HG03025 (cell line): ENCODE measurements around the gene AFAP1L2.

Source experiments
- ATAC-seq: cut with Tn5 transposase; IDR thresholded peaks from one replicate; pipeline ENCODE4 v1.9.1; 2021; ENCODE audit warnings: mild to moderate bottlenecking, moderate library complexity; ENCODE audit not compliant: unreplicated experiment, low FRiP score

AFAP1L2 gene

DNA sequence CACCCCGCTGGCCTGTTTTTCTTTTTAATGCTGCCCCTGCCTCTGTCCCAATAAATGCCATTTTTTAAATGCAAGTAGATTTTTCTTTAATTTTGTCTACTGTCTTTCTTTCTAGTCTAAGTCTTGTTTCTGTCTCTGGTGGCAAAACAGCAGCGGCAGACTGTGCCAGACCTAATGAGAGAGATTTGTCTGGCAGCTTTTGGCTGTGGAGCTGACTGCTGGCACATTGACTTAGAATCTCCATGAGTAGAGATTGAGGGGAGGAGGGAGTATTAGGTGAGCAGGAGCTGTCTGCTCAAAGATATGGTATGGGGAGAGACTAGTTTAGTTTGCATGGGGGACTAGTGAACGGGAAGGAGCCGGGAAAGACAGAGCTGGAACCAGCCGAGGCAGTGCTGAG, 152.2 kb downstream of the AFAP1L2 start:
- no peak for ATAC-seq

DNA sequence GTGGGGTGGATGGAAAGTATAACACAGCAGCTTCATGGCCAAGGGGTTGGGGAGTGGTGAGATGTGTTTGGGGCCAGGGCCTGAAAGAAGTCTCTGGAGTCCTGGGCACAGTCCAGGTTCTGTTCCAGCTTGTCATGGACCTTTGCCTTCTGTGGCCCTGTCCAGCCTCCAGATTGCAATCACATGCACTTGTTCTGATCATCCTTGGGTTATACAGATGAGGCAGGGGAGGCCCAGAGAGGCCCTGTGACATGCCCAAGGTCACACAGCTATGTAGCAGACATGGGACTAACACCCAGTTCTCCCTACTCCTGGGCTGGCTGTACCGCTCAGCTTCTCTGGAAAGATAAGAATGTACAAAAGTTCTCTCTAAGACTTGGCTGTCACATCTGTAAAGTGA, 153.6 kb downstream of the AFAP1L2 start:
- no peak for ATAC-seq

DNA sequence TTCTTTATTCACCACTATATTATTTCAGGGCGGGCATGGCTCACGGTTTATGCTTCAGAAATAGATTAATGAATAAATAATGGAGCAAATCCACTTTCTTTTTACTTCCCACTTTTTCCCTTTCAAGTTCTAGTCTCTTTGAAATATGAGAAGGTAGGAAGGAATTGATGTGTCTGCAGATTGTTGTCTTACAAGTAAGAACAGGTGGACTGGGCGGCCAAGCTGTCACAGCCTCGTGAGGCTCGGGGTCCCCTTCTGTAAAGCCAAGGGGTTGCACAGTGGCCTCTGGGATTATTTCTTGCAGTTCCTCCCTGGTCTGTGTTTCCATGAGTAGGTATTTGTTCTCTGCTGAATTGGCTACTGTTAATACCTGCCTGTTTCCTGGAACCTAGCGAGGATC, 154.1 kb downstream of the AFAP1L2 start:
- ATAC-seq: no peak

DNA sequence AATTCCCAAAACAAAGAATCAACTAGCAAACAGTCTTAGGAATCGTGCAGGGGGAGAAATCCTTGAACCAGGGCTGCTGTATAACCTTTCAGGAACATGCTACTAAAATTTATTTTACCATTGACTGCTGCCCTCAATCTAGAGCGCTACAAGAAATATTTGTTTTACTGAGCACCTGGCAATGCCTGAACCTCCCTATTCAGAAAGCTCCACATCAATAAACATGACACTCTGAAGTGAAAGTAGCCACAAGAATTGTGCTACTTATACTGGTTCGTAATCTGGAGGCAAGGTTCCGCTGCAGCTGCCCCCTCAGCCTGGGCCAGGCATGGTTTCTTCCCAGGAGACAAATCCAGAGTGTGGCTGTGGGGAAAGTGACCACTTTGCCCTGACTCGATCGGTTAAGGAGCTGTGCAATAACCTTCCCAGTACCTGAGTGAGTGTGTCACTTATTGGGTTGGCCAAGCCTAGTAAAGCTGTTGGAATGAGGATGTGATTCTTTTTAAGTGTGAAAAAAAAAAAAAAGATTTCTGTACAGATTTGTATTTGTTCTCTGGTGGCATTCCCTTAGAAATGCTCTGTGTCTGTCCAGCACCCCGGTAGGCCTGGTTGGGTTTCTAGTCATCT, 157.5 kb downstream of the AFAP1L2 start:
- no peak for ATAC-seq

DNA sequence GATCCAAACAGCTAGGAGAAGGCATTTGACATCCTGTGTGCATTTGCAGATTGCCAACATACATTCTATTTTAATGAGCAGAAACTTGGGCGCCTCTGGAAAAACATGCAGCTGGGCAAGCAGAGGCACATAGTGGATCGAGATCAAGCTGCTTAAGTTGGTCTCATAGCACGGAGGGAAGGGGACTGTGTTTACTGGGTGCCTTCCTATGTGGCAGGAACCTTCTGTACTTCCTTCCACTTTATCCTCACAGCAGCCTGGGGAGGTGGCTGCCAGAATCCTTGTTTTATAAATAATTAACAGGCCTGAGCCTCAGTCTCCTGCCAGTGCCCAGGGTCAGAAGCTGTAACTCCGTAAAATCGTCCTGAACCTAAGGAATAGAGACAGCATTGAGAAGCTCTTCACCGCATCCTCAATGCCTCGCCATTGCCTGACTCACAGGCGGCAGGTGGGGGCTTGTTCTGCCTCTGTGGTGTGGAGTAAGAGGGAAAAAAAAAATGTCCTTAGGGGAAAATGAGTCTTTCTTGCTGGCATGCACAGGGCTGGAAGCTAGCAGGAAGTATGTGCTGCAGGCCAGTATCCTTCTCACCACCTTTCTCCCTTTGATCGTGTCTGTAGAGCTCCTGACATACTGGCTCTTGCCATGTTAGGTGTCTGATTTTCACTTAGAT, 159.0 kb downstream of the AFAP1L2 start:
- no peak for ATAC-seq
